ENCODE data around the gene ZBTB24.

DNA sequence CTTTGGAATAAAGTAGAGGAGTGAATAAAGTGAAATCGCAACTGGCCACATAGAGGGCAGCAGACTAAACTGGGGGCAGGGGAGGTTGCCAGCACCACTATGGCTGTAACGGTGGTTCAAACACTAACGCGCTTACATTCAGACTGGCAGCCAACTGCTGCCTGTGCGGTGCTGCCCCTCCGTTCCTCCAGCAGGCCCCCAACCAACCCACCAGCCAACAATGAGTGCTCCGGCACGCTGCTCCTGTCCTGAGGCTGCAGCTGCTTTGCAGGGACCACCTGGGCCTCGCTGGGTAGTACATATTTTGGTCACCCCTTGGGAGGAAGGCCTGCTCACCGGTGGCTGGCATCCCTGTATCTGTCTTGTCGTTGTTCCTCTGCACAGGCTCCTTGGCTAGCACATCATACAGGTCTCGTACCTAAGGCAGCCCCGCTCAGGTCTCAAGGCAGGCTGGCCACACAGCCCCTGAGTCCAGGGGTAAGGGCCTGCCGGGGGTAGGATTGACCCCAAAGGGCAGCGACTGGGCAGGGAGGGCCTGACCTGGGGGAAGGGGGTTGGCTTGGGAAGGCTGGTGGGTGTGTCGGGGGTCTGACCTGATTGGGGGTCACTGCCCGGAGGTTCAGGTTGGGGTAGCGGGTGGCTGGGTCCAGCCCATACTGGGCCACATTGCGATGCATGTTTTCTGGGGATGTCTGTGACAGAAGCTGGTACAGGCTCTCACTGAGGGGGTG lies 33.8 kb downstream of the ZBTB24 start:
- TF ChIP-seq, protein P1, sequence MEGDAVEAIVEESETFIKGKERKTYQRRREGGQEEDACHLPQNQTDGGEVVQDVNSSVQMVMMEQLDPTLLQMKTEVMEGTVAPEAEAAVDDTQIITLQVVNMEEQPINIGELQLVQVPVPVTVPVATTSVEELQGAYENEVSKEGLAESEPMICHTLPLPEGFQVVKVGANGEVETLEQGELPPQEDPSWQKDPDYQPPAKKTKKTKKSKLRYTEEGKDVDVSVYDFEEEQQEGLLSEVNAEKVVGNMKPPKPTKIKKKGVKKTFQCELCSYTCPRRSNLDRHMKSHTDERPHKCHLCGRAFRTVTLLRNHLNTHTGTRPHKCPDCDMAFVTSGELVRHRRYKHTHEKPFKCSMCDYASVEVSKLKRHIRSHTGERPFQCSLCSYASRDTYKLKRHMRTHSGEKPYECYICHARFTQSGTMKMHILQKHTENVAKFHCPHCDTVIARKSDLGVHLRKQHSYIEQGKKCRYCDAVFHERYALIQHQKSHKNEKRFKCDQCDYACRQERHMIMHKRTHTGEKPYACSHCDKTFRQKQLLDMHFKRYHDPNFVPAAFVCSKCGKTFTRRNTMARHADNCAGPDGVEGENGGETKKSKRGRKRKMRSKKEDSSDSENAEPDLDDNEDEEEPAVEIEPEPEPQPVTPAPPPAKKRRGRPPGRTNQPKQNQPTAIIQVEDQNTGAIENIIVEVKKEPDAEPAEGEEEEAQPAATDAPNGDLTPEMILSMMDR (IDR thresholded peaks at IDR 0.05 in 8 of 11, conservative IDR thresholded peaks at IDR 0.05 in 3 of 11) = no peak
- TF ChIP-seq POLR2A (IDR thresholded peaks at IDR 0.05) (no peak), POLR2AphosphoS5 (IDR thresholded peaks at IDR 0.05) (peak in 2 of 3 donors; percentile 23 to 55)

Measured in spleen (tissue), 7 donors.